KOPT-K1 (cell line): ENCODE results near the gene DUSP1.
"Not testable (repeated sequence)": the region's sequence is repeated elsewhere in the genome, so short reads cannot be mapped to it uniquely, and the experiment has no call there.

Experiments used
- H3K27ac ChIP-seq: fragments of 200-600 bp; sonication (generic); 2 replicates; pipeline ENCODE4 v1.5.1; 2016; ENCODE audit warnings: antibody characterized with exemption, mild to moderate bottlenecking, low read depth, low read length; ENCODE audit not compliant: poor library complexity, severe bottlenecking
- H3K36me3 ChIP-seq: fragments of 200-600 bp; sonication (generic); 2 replicates; pipeline ENCODE4 v1.5.1; 2017; ENCODE audit warnings: antibody characterized with exemption, mild to moderate bottlenecking, low read length, moderate library complexity; ENCODE audit not compliant: insufficient read depth
- H3K9me3 ChIP-seq: fragments of 200-600 bp; sonication (generic); 2 replicates; pipeline ENCODE4 v1.5.1; 2017; ENCODE audit warnings: antibody characterized with exemption, low read length, mild to moderate bottlenecking; ENCODE audit not compliant: insufficient read depth, poor library complexity, severe bottlenecking

Gene DUSP1, protein sequence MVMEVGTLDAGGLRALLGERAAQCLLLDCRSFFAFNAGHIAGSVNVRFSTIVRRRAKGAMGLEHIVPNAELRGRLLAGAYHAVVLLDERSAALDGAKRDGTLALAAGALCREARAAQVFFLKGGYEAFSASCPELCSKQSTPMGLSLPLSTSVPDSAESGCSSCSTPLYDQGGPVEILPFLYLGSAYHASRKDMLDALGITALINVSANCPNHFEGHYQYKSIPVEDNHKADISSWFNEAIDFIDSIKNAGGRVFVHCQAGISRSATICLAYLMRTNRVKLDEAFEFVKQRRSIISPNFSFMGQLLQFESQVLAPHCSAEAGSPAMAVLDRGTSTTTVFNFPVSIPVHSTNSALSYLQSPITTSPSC

DNA sequence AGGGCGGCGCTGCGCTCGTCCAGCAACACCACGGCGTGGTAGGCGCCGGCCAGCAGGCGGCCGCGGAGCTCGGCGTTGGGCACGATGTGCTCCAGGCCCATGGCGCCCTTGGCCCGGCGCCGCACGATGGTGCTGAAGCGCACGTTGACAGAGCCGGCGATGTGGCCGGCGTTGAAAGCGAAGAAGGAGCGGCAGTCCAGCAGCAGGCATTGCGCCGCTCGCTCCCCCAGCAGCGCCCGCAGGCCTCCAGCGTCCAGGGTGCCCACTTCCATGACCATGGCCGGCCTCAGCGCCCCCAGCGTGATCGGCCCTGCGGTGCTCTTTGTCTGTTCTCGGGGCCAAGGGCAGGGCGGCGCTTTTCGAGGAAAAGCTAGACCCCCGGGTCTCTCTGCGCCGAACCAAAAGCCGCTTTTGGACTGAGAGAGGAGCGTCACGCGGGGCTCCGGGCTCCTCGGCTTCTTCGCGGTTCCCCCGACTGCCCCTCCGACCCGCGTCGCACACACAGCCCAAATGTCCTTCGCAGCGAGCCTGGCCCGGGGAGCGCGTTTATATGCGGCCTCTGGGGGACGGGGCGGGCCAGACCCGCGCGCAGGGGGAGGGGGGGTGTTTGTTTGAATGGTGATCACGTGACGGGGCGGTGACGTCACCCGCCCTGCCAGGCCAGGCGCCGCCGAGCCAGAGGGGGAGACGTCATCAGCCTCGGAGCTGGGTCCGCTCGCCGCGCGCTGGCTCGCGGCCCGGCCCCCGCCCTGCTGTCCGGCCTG, at the start of gene DUSP1:
DUSP1 (minus strand) TSS at position 521 of the 764 bp plus-strand sequence; CDS start at position 278, 243 bp downstream.
- H3K36me3 ChIP-seq = peaks cover 27% of the 10 kb centered on the region
- no peaks in the 10 kb centered on the region for H3K9me3 ChIP-seq
- peak within 1 kb of the TSS; percentile 75 for H3K27ac ChIP-seq

DNA sequence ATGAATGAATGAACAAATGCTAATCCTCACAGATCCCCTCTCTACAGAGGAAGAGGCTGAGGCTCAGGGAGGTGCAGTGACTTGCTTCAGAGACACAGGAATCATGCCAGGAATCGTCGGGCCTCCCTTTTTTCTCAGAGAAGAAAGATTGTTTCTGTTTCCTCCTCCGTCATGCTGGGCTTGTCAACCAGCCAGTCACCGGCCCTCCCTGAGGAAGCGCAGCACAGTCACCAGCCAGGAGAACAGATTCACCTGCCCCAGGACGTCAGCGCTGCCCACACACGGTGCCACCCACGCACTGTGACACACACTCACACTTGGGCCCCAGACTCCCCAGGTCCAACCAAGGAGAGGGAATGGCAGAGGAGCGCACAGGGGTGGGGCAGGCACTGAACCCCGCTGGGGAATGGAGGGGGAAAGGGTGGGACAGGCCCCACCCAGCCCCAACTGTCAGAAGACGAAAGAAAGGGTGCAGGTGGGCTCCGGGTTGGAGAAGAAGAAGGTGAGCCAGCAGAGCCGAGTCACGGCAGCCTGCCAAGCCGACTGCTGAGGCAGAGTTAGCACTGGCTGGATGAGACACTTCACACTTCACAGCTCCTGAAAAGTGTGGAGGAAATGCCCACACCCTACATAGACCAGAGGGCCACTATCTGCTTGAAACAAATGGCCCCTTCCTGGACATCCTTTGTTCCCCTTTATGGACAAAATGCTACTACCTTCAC, 49.2 kb upstream of the DUSP1 start:
- H3K9me3 ChIP-seq = peaks cover 3% of the 10 kb centered on the region
- no peak overlapping the region for H3K27ac ChIP-seq
- no peaks in the 10 kb centered on the region for H3K36me3 ChIP-seq

DNA sequence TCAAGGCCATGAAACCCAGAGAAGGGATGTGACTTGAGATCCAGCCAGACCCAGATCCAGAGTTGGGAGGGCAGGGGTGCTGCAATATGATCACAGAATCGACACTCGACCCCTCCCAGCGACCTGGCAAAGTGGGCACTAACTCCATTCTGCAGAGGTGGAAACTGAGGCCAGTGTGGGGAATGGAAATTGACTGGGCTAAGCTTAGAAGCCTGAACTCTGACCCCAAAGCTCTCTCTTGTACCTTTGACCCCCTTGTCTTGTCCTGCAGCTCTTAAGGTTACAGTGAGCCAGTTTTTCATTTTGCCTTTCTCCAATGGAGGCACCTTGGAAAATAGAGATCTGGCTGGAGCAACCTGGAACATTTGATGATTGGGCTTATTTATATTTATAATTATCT, 48.6 kb upstream of the DUSP1 start:
- Histone ChIP-seq H3K36me3 (no peaks in the 10 kb centered on the region), H3K27ac (no peak overlapping the region), H3K9me3 (no peaks in the 10 kb centered on the region)

DNA sequence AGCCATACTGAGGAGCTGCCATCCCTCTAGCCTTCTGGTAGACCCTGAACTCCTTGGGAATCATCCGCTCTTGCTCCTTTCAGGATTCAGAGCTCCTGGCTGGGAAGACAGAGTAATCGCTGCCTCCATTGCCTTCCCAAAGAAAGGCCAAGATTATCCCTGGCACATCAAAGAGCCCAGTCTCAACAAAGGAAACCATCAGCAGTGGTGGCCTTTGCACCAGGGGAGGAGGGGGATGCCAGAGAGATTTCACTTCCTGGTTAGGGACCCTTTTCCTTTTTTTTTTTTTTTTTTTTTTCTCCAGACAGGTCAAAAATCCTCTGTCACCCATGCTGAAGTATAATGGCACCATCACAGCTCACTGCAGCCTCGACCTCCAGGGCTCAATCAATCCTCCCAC, 47.1 kb upstream of the DUSP1 start:
- Histone ChIP-seq H3K36me3 (no peaks in the 10 kb centered on the region), H3K9me3 (no peaks in the 10 kb centered on the region), H3K27ac (no peak overlapping the region)

DNA sequence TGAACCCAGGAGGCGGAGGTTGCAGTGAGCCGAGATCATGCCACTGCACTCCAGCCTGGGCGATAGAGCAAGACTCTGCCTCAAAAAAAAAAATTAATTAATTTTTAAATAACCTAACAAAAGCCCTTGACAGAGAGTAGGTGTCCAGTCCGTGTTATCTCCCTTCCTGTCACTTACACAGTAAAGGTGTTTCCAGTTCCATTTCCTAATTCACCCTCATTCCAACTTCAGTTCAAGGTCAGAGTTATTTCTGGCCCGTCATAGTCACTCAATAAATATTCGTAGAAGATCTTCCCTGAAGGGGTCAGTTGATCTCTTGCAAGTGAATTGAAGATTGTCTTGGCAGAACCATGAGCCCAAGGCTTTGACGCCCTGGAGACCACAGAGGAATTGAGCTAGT, 46.7 kb upstream of the DUSP1 start:
- H3K36me3 ChIP-seq = no peaks in the 10 kb centered on the region
- H3K9me3 ChIP-seq = no peaks in the 10 kb centered on the region
- no peak overlapping the region for H3K27ac ChIP-seq

DNA sequence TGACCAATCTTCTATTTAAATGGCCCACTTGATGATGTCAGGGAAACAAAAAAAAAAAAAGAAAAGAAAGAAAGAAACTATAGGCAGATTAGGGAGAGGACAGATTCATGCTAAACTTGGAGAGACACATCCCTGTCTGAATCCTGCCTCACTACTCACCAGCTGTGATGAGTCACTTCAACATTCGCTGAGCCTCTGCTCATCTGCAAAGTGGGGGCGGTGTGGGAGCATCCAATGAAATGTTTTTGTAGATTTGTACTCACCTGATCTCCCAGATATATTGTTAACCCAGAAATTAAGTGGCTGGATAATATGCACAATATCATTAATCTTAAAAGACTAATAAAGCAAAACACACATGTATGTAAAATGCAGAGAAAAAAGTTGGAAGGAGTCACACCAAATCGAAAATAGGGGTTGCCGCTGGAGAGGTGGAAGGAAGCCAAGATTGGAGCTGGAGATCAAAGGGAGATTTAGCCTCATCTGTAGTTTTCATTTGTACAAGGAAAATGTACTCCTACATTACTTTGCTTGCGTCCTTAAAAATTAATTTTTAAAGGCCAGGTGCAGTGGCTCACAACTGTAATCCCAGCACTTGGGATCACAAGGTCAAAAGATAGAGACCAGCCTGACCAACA, 46.0 kb upstream of the DUSP1 start:
- Histone ChIP-seq H3K27ac (no peak overlapping the region), H3K9me3 (no peaks in the 10 kb centered on the region), H3K36me3 (no peaks in the 10 kb centered on the region)

DNA sequence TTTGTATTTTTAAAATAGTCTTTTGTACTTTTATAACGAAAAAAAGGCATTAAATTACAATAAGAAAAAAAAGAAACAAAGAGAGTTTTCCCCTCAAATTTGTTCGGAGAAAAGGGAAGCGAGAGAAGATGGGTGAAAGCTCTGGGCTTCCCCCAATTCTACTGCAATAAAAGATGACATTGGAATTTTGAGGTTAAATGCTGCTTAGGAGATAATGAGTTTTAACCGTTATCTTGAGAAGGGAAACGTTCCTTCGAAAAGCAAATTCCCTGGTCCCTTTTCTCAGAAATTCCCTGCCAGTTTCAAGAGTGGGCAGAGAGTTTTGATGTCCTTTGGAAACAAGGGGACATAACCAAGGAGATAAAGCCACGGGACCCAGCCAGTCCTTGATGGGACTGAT, 44.6 kb upstream of the DUSP1 start:
- Histone ChIP-seq H3K9me3 (no peaks in the 10 kb centered on the region), H3K27ac (no peak overlapping the region), H3K36me3 (no peaks in the 10 kb centered on the region)

DNA sequence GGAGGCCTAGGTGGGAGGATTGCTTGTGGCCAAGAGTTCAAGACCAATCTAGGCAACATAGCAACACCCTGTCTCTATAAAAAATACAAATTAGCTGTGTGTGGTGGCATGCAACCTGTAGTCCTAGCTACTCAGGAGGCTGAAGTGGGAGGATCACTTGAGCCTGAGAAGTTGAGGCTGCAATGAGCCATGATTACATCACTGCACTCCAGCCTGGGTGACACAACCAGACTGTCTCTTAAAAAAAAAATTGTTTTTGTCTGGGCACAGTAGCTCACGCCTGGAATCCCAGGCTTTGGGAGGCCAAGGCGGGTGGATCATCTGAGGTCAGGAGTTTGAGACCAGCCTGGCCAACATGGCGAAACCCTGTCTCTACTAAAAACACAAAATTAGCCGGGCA, 40.0 kb upstream of the DUSP1 start:
- H3K36me3 ChIP-seq, H3K27ac ChIP-seq: not testable (repeated sequence)
- peaks cover 15% of the 10 kb centered on the region for H3K9me3 ChIP-seq

DNA sequence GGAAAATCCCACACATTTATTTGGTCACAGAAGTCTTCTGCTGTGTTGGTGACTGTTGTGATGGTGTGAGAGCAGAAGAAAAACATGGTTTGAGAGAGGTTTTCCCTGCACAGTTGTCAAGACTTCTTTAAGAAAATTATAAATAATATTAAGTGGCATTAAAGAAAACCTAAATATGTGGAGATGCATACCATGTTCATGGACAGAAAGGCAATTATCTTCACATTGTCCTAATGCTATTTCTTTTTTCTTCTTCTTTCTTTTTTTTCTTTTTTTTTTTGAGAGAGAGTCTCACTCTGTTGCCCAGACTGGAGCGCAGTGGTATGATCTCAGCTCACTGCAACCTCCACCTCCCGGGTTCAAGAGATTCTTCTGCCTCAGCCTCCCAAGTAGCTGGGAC, 38.8 kb upstream of the DUSP1 start:
- Histone ChIP-seq H3K27ac (no peak overlapping the region), H3K9me3 (peaks cover 15% of the 10 kb centered on the region), H3K36me3 (no peaks in the 10 kb centered on the region)

DNA sequence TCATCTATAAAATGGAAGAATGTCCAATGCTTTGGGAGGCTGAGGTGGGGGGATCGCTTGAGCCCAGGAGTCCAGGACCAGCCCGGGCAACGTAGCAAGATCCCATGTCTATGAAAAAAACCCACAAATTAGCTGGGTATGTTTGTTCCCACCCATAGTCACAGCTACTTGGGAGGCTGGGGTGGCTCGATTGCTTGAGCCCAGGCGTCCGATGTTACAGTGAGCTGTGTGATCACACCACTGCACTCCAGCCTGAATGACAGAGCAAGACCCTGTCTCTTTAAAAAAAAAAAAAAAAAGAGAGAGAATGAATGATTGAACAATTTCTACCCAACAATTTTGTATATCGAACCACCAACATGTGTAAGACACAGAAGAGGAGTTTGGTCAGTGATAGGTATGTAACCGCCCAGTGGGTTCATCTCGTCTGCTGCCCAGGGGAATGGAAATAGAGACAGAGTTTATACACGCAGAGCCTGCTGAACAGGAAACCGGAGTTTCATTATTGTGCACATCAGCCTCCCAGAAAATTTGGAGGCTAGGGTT, 36.8 kb upstream of the DUSP1 start:
- Histone ChIP-seq H3K36me3 (no peaks in the 10 kb centered on the region), H3K9me3 (peaks cover 15% of the 10 kb centered on the region), H3K27ac (peak overlapping the region; percentile 60)

DNA sequence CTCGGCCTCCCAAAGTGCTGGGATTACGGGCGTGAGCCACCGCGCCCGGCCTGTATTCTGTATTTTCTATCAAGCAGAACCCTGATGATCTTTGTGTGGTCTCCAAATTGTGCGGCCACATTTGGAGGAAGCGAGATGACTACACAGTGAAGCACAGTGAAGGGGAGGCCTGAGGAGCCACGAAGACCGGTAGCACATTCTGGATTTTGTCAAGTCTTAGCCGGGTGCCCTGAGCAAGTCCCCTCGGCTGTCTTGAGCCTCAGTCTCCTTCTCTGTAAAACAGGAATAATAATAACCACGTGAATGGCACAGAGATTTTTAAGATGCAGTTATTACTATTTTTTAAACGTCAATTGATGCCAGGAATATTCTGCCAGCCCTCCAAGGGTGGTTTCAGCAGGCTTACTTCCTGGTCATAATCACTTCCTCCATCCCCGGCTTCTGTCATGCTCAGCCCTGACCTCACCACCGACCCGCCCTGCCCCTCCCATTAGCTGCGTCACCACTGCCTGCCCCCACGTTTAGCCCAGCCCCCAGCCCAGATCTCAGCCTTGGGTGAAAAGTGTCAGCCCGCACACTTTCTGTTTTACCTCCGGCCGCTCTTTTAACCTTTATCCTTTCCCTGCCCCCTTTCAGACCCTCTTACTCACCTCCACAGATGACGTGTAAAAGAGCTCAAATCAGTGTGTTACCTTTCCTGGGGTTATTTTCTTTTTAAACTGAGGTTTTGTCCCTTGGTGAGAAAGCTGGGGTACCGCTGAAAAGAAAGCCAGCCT, 36.1 kb upstream of the DUSP1 start:
- Histone ChIP-seq H3K9me3 (peaks cover 15% of the 10 kb centered on the region), H3K27ac (peak overlapping the region; percentile 60), H3K36me3 (no peaks in the 10 kb centered on the region)

DNA sequence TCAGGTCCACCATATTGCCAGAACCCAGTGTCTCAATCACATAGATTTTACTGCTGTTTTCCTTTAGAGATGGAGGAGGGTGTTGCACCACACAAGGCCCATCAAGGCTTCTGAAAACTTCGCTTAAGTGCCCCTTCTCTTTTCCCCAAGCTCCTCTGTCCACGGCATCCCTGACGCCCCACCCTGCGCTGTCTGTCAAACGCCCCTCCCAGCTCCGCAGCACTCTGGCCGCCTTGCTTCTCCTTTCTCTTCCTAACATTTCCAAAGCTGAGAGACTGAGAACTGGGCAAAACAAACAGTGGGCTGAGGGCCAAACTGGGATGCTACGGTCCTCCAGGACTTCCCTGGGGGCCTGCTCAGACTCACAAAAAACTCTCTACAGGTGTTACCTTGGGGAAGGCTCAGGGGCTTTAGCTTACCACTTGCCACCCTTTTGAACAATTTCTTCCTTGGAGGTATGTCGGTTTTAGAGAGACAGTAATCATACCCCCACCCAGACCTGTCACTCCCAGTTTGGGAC, 34.8 kb upstream of the DUSP1 start:
- H3K36me3 ChIP-seq = no peaks in the 10 kb centered on the region
- no peak overlapping the region for H3K27ac ChIP-seq
- H3K9me3 ChIP-seq = peaks cover 15% of the 10 kb centered on the region

DNA sequence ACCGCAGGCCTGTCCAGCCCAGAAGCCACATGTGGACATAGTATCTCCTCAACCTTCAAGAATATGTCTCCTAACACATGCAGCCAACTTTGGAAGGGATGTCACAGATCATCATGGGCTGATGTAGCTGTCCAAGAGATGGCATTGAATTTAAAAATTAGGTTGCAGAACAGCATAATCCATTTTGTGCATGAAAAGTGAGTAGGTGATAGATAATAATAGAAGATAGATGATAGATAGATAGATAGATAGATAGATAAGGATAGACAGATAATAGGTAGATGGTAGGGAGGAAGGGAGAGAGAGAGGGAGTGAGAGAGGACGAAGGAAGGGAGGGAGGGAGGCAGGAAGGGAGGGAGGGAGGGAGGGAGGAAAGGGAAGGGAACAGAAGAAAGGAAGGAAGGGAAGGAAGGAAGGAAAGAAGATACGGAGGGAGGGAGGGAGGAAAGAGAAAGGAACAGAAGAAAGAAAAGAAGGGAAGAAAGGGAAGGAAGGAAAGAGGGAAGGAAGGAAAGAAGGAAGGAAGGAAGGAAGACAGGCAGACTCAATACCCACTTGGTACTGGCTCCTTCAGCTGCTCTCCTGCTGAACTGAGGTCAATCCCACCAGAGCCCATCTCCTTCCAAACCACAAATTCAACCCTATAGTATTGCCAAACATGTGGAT, 34.2 kb upstream of the DUSP1 start:
- no peak overlapping the region for H3K27ac ChIP-seq
- H3K36me3 ChIP-seq = no peaks in the 10 kb centered on the region
- peaks cover 13% of the 10 kb centered on the region for H3K9me3 ChIP-seq
